Putamen (tissue), 1 donor: ENCODE data around the gene CDK14.

ENCODE experiments used
- DNase-seq: peaks from one replicate; pipeline ENCODE4 v3.0.0-alpha.2; 2016; ENCODE audit warnings: low spot score

The CDK14 gene

GRCh38 chr7:91206361-91206960, 610.3 kb downstream of the CDK14 start:
- DNase-seq = no peak

GRCh38 chr7:91212582-91212981, 616.5 kb downstream of the CDK14 start:
- DNase-seq = no peak

- no peak for DNase-seq
These were observed 630.3 kb downstream of the CDK14 start for GRCh38 chr7:91226411-91226810.

GRCh38 chr7:91228327-91228726, 632.2 kb downstream of the CDK14 start:
- no peak for DNase-seq

- no peak for DNase-seq
These were observed 632.9 kb downstream of the CDK14 start for GRCh38 chr7:91228927-91229558.

- no peak for DNase-seq
These were observed 634.0 kb downstream of the CDK14 start for GRCh38 chr7:91230100-91230499.

- DNase-seq = no peak
These were observed 634.4 kb downstream of the CDK14 start for GRCh38 chr7:91230503-91230902.

GRCh38 chr7:91233212-91233611, 637.1 kb downstream of the CDK14 start:
- no peak for DNase-seq

GRCh38 chr7:91235211-91235832, 639.2 kb downstream of the CDK14 start:
- no peak for DNase-seq

GRCh38 chr7:91239171-91239604, 643.1 kb downstream of the CDK14 start:
- no peak for DNase-seq

GRCh38 chr7:91239772-91240171, 643.7 kb downstream of the CDK14 start:
- no peak for DNase-seq

GRCh38 chr7:91240376-91240941, 644.3 kb downstream of the CDK14 start:
- DNase-seq = no peak

GRCh38 chr7:91242097-91242844, 646.1 kb downstream of the CDK14 start:
- DNase-seq = no peak

GRCh38 chr7:91243591-91244301, 647.6 kb downstream of the CDK14 start:
- no peak for DNase-seq

- no peak for DNase-seq
These were observed 651.4 kb downstream of the CDK14 start for GRCh38 chr7:91247500-91247899.

- DNase-seq = no peak
These were observed 652.9 kb downstream of the CDK14 start for GRCh38 chr7:91248996-91249395.

- no peak for DNase-seq
These were observed 653.5 kb downstream of the CDK14 start for GRCh38 chr7:91249506-91250233.

GRCh38 chr7:91250706-91251105, 654.6 kb downstream of the CDK14 start:
- DNase-seq = no peak

GRCh38 chr7:91251877-91252276, 655.8 kb downstream of the CDK14 start:
- DNase-seq = no peak
